GDM1 (cell line): Measurements from ENCODE around the gene AP2A2.
"Not testable (repeated sequence)": the region's sequence is repeated elsewhere in the genome, so short reads cannot be mapped to it uniquely, and the experiment has no call there.

Experiments used
- DNase-seq: peaks from one replicate; lab custom pipeline; 2025; lab: John Stamatoyannopoulos, UW

Gene AP2A2

DNA sequence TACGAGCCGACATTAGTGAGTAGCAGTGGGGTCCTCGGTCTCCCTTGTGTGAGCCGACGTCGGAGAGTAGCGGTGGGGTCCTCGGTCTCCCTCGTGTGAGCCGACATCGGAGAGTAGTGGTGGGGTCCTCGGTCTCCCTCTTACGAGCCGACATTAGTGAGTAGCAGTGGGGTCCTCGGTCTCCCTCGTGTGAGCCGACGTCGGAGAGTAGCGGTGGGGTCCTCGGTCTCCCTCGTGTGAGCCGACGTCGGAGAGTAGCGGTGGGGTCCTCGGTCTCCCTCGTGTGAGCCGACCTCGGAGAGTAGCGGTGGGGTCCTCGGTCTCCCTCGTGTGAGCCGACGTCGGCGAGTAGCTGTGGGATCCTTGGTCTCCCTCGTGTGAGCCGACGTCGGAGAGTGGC is 49.7 kb downstream of the AP2A2 start:
- not testable (repeated sequence) for DNase-seq

DNA sequence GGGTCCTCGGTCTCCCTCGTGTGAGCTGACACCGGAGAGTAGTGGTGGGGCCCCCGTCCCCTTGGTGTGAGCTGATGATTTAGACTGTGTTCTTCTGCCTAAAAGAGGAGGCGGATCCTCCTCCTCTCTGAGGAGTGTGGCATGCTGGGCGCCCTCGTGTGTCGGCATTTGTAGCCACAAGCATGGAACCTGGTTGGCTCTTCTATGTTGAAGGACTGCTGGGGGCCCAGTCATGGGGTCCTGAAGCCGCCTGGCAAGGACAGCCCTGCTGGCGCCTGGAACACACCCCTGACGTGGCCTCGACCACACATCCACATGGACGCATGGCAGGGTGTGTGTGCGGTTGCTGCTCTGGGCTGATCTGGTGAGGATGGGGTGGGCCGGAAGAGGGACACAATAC is 50.2 kb downstream of the AP2A2 start:
- DNase-seq = peak; percentile 29

DNA sequence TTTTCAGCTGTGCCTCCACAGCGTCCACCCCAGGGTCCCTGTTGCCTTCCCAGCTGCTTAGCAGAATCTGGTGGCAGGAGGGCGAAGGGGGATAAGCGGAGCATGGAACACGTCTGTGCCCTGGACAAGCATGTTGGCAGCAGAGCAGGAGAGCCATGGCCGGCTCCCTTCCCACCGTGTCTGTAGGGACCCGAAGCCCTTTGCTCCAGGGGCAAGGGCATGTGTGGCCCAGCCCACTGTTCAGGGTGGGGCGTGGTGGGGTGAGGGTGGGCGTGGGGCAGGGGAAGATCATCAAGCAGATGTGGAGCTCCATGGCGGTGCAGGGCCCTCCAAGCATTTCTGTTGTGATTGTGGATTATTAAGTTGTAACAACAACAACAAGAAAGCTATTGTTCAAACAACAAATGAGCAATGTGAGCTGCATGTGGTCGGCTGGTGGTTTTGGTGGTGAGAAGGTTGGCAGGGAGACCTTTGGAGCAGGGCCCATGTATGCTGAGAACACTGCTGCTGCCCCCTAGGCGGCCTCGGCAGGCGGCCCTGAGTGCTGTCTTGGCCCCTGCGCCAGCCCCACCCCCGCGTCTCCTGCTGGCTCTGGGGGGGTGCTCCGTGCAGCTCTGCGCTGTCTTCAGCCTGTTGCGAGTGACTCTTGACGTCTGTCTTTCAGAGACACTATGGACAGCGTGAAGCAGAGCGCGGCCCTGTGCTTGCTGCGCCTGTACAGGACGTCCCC is 50.9 kb downstream of the AP2A2 start:
- DNase-seq = no peak

DNA sequence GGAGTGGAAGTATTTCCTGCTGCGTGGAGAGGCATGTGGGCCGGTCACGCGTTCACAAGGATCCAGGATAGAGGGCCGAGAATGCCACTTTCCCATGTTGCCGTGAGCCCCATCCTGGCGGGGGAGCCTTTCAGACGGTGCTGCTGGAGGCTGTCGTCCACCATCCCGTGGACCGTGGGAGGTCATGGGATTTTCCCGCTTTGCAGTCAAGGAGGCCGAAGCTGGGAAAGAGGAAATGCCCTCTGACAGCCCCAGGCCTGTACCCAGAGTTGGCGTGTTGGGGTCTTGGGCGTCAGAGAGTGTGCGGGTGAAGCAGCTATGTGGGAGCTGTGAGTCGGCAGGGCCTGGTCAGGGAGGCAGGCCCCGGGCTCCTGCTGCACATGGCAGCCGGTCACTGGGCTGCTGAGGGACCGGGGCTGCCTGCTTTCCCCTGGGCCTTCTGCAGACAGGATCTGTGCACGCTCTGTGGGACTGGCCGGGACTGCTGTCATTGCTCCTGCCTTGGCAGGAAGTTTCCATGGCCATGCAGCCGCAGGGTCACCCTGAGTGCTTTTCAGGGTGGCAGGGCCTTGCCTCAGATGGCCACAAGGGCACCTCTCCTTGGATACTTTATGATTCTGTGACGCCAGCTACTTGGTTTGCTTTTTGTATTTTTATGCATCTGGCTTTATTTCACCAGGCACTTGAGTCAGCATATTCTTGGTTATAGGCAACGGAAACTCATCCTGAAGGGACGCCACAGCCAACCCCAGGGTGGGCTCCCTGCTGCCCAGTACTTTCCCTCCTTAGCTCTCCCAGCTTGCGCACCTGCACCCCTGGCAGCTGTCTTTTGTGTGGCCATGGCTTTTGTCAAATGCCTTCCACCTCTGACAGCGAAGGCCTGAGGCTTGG is 52.4 kb downstream of the AP2A2 start:
- DNase-seq = no peak

DNA sequence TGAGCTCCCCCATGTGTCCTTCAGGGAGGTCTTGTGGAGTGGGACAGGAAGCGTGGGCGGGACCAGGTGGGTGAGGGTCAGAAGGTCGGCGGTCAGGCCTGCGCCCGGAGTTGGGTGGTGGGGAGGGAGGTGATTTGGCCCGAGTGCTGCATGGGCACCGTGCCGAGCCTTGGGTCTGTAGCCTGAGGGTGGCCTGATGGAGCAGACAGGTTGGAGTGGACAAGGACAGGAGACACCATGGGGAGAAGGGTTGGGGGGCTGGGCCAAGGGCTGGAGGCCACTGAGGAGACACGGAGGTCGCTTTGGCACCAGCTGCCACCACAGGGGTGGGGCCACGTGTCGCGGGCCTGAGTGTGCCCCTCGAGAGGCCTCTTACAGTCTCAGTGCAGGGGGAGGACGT is 53.1 kb downstream of the AP2A2 start:
- no peak for DNase-seq

DNA sequence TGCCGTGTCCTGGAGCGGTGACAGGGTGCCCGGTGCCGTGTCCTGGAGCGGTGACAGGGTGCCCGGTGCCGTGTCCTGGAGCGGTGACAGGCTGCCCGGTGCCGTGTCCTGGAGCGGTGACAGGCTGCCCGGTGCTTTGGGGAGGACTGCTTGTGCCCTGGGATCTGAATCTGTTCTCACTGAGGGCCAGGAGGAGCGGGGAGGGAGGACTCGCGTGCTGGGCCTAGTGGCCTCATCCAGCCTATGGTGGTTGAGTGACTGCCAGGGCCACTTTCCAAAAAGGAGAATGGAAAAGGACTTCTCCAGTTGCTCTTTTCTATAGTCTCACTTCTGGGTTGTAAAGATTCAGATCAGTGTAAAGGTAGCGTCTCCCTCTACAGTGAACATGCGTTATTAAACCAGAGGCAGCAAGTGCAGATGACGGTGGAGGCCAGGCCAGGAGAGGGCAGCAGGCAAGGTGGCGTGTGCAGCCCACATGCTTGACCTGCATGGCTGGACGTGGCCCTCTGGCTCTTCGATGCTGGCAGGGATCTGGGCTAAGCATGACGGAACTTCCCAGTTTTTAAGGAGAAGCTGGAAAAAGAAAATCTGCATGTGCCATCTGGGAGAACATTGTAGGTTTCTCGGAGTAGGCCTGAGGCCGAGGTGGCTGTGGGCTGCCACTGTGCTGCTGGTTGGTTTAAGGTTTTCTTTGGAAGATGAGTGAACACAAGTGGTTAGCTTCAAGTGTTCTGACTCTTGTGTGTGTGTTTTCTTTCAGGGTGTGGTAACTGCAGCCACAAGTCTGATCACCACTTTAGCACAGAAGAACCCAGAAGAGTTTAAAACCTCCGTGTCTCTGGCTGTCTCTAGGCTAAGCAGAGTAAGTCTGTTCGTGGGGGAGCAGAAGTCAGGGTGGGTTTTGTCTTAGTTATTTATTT is 55.0 kb downstream of the AP2A2 start:
- DNase-seq = no peak

DNA sequence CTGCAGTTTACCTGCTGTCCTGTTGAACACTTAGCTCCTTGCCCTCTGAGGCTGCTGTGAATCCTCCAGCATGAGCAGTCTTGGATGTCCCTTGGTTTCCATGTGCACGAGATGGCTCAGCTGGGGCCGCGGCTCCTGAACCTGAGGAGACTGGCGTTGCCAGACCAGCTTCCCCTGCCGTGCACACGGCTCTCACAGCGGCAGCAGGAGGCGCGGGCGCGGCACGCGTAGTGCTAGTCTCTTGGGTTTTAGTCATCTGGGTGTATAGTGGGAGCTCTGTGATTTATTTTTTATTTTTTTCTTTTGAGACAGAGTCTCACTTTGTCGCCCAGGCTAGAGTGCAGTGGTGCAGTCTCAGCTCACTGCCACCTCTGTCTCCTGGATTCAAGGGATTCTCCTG is 56.1 kb downstream of the AP2A2 start:
- DNase-seq = no peak

DNA sequence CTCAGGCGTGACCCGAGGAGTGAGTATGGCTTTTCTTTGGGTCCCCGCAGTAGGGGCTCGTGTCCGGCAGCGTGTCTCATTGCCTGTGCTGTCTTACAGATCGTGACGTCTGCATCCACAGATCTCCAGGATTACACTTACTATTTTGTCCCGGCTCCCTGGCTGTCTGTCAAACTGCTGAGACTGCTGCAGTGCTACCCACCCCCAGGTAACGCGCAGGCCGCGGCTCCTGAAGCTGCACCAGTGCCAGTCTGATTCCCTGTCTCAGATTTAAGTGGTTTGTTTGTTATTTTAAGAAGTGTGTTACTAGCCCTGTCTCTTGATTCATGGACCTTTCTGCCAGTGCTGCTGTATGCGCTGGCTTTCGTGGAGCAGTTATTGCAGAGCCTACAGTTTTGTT is 58.9 kb downstream of the AP2A2 start:
- DNase-seq = no peak

DNA sequence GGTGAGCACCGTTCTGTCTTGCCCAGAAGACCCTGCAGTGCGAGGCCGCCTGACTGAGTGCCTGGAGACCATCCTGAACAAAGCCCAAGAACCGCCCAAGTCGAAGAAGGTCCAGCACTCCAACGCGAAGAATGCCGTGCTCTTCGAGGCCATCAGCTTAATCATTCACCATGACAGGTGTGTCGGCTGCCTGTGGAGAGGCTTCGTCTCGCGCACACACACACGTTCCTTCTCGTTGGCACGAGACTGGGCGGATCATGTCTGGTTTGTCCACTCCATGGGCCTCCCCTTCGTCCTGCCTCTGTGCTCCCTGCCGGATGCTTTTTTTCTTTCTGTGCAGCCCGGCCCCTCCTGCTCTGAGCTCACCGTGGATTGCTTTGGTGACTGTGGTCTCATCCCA is 59.7 kb downstream of the AP2A2 start:
- no peak for DNase-seq

DNA sequence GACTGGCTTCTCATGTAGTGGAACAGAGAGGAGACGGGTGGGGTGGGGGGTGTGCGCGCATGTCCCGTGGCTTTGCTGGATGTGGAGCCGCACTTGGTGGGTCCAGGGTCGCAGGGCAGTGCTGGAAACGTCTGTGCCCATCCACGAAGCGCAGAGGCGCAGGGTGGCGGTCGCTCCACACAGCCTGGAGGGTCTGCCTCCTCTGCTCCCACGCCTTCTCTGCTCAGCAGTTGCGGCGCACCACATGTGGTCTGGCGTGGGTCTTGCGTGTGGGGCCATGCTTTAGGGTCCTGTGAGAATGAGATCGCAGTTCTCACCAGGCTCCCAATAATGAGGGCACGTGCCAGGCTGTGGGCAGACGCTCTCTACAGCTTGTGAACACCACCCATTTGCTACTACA is 60.2 kb downstream of the AP2A2 start:
- no peak for DNase-seq

DNA sequence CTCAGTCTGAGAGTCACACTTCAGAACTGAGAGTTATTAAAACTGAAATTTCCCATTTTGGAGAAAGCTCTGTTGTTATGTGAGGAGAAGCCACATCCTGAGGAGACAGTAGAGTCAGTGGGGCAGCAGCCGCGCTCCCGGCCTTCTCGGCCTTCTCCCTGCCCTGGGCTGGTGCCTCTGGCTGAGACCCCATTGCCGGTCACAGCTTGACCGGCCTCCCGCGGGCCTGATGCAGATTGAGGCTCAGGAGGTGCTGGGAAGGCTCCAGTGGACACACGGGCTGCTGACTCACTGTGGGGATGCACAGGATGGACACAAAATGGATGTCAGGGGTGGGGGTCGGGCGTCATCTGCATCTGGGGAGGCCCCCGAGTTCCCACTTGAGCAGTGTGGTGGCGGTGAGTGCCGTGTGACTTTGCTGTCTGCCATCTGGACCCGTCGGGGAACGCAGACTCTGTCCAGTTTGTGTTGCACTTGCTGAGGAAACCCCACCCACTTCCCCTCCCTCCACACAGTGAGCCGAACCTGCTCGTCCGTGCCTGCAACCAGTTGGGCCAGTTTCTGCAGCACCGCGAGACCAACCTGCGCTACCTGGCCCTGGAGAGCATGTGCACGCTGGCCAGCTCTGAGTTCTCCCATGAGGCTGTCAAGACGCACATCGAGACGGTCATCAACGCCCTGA is 60.7 kb downstream of the AP2A2 start:
- no peak for DNase-seq

DNA sequence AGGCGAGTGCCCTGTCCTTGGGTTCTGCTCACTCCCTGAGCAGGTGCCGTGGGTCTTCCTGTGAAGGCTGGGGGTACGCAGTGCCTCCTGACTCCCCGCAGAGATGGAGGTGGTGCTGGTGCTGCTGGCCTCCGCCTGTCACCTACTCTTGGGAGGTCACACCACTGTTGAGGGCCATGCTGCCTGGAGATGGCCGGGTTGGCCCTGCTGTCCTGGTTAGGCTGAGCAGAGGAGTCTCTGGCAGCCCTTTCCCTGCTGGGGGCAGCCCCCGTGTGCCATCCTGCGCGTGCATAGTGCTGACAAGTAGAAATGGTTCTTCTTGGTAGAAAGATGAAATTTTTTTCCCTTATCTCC is 61.3 kb downstream of the AP2A2 start:
- DNase-seq = no peak

DNA sequence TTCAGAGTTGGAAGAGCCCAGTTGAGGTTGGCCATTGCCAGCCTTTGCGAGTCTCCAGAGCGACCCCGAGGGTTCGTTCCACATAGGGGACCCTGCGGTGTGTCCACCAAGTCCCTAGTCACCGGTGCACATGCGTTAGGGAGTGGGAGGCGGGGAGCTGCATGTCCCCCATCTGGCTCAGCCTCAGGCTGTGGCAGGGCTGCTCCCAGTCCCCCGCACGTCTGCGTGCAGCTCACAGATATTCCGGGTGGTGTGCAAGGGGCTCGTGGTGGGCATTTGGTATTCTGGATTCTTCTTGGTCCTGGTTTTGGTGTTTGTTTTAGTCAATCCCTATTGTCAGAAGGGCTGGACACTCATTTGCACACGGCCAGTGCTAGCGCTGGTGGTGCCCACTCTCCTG is 62.0 kb downstream of the AP2A2 start:
- no peak for DNase-seq

DNA sequence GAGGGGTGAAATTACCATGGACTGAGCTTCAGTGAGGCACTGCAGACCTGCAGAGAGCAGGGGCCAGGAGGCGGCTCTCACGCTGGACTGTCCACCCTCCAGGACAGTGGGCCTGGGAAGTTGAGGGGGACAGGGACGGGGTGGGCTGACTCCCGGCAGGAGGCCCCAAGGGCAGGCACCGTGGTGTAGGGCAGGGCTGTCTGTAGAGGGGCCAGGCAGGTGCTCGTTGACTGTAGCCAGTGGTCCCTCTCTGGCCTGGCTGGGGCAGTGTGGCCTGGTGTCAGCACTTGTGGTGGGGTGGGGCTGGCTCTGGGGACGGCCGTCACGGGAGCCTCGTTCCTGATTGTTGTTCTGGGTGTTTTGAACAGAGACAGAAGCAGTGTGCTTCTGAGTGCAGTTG is 64.4 kb downstream of the AP2A2 start:
- no peak for DNase-seq

DNA sequence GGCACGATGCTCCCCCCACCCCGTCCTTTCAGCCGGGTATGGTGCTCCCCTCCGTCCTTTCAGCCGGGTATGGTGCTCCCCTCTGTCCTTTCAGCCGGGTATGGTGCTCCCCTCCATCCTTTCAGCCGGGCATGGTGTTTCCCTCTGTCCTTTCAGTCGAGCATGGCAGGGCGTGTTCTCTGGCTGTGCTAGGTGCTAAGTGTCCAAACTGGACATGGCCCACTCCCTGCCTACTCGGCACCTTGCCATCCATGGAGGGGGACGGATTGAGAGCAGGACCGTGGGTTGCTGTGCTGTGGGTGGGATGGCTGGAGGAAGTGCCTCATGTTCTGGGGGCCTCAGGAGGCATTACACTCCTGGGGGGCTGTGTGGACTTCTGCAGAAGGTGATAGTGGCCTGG is 65.4 kb downstream of the AP2A2 start:
- DNase-seq = no peak

DNA sequence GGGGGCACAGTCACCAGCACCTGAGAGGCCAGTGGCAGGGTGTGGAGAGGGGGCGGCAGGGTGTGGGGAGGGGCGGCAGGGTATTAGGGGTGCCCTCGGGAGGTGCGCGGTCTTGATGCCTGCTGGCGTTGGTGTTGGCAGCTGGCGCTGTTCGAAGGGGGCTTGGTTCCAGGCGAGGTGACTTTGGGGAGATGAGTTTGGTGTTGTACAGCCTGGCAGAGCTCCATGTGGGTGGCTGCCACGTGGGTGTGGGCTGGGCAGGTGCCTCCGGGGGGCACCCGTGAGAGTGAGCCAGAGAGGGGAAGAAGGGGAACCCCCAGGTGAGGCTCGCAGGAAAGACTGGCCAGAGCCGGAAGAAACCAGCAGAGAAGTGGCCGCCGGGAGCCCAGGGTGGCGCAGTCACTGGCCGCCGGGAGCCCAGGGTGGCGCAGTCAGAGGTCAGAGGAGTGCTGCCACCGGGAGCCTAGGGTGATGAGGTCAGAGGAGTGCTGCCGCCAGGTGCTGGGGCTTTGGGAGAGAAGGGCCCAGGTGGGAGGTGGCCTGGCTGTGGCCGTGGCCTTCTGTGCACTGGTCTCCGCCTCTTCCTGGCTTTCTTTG is 66.1 kb downstream of the AP2A2 start:
- DNase-seq = no peak

DNA sequence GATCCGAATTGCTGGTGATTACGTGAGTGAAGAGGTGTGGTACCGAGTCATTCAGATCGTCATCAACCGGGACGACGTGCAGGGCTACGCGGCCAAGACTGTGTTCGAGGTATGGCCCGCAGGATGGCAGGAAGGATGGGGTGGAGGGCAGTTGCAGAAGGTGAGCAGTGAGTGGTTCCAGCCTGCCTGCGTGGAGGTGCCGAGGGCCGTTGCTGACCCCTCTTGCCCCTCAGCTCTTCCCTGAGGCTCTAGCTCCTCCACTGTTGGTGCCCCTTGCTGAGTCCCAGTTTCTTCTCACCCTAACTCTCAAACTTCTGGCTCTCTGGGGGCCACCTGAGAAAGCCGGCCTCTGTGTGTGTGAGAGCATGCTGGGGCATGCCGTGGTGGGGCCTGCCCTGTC is 66.9 kb downstream of the AP2A2 start:
- no peak for DNase-seq

DNA sequence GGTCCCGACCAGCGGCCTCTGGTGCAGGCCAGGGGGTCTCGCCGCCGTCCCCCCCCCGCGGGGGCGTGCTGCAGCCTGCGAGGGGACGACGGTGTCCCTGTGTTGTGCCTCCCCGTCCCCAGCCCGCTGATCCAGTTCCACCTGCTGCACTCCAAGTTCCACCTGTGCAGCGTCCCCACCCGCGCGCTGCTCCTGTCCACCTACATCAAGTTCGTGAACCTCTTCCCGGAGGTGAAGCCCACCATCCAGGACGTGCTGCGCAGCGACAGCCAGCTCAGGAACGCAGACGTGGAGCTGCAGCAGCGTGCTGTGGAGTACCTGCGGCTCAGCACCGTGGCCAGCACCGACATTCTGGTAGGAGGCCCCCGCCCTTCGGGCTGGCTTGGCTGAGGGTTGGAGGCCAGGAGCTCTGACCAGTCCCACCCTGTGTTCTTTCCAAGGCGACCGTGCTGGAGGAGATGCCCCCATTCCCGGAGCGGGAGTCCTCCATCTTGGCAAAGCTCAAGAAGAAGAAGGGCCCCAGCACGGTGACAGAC is 68.0 kb downstream of the AP2A2 start:
- no peak for DNase-seq

DNA sequence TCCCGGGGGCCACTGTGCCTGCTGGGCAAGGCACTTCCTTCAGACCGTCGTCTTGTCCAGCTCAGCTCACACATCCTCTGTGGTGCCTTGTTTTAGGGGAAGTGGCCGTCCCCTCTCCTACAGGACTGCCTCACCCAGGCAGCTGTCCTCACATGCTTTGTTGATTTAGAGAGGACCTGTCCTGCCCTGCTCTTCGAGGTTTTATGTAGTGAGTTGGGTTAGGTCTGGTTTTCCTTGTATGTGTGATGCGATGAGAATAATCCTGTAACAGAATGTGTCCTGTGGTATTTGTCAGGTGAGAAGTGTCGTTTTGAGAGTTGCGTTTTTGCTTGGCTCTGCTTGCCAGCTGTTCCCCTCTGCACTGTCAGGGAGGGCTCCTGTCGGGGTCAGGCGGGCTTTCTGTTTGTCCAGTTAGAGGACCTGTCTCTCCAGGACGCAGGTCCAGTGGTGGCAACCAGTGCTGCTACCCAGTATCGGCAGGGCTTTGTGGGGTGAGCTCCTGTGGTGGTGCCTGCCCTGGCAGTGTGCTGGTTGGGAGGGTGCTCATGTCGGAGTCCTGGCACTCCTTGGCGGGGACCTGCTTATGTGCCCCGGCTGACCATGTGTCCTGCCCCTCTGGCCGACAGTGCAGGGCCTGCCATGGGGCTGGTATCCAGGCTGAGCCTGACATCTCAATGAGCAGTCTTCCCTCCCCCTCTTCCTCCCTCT is 69.5 kb downstream of the AP2A2 start:
- DNase-seq = no peak

DNA sequence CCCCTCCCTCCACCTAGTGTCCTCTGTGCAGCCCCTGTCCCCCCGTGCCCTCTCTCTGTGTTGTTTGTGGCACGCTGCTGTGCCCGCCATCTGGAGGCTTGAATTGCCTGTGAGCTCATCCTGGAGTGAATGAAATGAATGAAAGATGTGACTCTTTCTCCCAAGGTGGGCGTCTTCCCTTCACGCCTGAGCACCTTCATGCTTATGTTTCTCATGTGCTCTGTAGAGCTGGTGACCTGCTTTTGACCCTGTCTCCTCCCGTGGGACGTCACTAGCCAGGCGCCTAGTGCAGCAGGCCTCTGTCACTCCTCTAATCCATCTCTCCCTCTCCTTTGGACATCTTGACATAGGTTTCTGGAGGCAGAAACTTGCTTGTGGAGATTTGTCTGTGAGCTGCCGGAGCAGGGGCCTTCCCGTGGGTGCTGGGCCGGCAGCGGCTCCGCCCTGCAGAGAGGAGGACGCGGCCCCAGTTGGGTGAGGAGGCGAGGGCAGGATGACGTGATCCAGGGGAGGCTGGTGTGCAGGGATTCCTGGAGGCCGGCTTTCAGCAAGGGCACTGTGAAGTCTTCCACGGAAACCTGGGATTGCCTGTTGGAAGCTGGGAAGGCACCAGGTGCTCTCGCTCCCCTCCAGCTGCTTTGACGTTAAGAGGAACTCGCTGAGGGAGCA is 70.2 kb downstream of the AP2A2 start:
- no peak for DNase-seq
